ENCODE measurements around the gene COL4A6.
A peak's percentile ranks its signal among the peaks of the same experiment; 100 is the strongest.
"Not testable (repeated sequence)": the region's sequence is repeated elsewhere in the genome, so short reads cannot be mapped to it uniquely, and the experiment has no call there.

Gene COL4A6

GRCh38 chrX:108438110-108438623 is at the start of gene COL4A6:
Gene COL4A6 (minus strand): TSS chrX:108438422. CDS start chrX:108438196, 226 bp downstream.
- peak within 1 kb of the TSS; percentile 64 for H3K4me3 ChIP-seq (ENCODE audit: low read depth, low read length)
- no peak for DNase-seq (ENCODE audit: low read depth)

GRCh38 chrX:108485960-108486359 is 47.7 kb upstream of the COL4A6 start:
- no peak for DNase-seq (ENCODE audit: low read depth)
- H3K4me3 ChIP-seq (ENCODE audit: low read depth, low read length), result no peak overlapping the region

DNA sequence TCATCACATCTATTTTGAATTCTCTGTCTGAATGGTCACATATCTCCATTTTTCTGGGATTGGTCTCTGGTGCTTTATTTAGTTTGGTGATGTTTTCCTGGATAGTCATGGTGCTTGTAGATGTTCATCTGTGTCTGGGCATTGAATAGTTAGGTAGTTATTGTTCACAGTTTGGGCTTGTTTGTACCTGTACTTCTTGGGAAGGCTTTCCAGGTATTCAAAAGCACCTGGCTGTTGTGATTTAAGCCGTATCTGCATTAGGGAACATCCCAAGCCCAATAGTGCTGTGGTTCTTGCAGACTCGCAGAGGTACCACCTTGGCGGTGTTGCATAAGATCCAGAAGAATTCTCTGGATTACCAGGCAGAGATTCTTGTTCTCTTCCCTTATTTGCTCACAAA is 46.0 kb upstream of the COL4A6 start:
- DNase-seq (ENCODE audit: low read depth), result no peak
- no peak overlapping the region for H3K4me3 ChIP-seq (ENCODE audit: low read depth, low read length)

DNA sequence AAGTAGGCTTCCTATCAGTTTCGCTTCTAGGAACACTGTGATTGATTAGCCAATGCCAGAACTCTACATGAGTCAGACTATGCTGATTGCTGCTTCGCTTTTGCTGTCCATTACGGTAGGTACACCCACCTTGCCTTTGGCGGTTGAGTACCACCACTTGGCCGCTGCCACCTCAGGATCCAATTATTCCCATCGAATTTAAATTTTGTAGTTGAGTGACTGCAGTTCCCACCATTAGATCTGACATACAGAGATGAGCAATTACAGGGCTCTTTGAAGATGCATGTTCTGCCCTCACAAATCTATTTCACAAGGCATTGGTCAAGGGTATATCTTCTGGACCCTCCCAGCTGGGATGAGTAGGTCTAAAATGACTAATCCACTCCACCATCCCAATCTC is 43.3 kb upstream of the COL4A6 start:
- not testable (repeated sequence) for H3K4me3 ChIP-seq (ENCODE audit: low read depth, low read length); DNase-seq (ENCODE audit: low read depth)

DNA sequence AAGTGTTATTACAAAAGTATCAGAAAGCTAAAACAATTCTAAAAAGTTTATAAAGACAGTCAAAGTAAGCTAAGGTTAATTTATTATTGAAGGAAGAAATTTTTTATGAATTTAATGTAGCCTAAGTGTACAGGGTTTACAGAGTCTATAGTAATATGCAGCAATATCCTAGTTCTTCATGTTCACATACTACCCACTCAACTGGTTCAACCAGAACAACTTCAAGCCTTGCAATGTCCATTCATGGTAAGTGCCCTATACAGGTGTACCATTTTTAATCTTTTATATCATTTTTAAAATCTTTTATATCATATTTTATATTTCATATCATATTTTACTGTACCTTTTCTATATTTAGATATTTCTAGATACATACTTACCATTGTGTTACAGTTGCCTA is 35.8 kb upstream of the COL4A6 start:
- no peak overlapping the region for H3K4me3 ChIP-seq (ENCODE audit: low read depth, low read length)
- DNase-seq (ENCODE audit: low read depth), result no peak

GRCh38 chrX:108468486-108468885 is 30.3 kb upstream of the COL4A6 start:
- DNase-seq (ENCODE audit: low read depth), result no peak
- H3K4me3 ChIP-seq (ENCODE audit: low read depth, low read length), result no peak overlapping the region

DNA sequence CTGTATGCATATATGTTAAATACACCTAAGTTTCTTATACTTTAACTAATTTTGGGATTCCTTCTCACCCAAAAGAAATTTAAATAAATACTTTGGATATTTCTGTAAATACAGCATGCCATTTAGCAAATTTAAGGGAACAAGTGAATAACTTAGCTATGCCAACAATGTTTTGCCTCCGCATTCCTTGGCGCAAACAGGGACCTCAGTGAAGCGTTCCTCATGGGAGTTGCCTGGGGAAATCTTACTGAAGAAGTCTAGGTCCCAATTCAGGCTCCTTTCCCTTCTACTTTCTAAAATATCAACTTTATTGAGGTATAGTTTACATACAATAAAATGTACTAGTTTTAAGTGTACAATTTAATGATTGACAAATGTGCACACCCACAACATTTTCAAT is 26.4 kb upstream of the COL4A6 start:
- no peak overlapping the region for H3K4me3 ChIP-seq (ENCODE audit: low read depth, low read length)
- no peak for DNase-seq (ENCODE audit: low read depth)

- no peak for DNase-seq (ENCODE audit: low read depth)
- H3K4me3 ChIP-seq (ENCODE audit: low read depth, low read length), result no peak overlapping the region
Observed at GRCh38 chrX:108456971-108457477, 18.8 kb upstream of the COL4A6 start.

- no peak overlapping the region for H3K4me3 ChIP-seq (ENCODE audit: low read depth, low read length)
- DNase-seq (ENCODE audit: low read depth), result no peak
Observed at GRCh38 chrX:108453841-108454240, 15.6 kb upstream of the COL4A6 start.

DNA sequence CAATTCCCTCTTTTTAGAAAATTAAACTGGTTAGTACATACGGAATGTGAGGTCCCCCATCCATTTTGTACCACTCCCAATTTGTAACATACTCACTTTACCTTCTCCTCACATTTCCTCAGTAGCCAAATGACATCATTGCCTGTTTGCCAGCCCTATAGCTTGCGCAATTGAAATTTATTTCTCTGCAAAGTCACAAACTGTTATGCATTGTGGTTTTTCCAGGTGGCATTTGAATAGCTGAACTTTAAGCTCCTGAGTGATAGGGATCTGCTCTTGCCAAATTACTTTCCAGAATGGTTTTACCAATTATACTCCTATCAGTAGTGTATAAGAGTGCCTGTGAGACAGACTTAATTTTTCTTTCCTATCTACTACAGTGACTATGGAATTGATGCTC is 9.1 kb upstream of the COL4A6 start:
- no peak overlapping the region for H3K4me3 ChIP-seq (ENCODE audit: low read depth, low read length)
- DNase-seq (ENCODE audit: low read depth), result peak; percentile 20

DNA sequence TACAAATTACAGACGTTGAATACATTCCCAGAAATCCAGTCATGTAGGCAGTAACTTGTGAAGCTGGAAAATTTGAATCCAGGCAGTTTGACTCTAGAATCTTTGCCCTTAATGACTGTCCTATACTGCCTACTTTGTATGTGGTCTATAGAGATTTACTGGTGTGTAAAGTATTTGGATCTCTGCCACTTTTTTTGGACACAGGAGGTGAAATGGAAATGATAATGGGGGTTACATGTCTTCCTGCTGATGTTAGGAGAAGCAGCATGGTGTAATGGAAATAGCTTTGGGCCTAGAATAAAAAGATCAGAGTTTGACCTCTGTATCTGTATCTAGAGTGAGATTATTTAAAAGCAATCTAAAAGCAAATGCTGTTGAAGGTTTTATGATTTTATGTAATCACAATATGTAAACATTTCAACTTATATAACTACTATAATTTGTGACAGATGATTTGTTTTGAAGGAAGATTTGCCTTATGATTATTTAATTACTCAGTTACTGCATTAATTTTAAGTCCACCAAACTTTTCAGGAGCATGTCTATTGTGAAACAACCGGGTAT is 4.8 kb upstream of the COL4A6 start:
- no peak overlapping the region for H3K4me3 ChIP-seq (ENCODE audit: low read depth, low read length)
- no peak for DNase-seq (ENCODE audit: low read depth)

DNA sequence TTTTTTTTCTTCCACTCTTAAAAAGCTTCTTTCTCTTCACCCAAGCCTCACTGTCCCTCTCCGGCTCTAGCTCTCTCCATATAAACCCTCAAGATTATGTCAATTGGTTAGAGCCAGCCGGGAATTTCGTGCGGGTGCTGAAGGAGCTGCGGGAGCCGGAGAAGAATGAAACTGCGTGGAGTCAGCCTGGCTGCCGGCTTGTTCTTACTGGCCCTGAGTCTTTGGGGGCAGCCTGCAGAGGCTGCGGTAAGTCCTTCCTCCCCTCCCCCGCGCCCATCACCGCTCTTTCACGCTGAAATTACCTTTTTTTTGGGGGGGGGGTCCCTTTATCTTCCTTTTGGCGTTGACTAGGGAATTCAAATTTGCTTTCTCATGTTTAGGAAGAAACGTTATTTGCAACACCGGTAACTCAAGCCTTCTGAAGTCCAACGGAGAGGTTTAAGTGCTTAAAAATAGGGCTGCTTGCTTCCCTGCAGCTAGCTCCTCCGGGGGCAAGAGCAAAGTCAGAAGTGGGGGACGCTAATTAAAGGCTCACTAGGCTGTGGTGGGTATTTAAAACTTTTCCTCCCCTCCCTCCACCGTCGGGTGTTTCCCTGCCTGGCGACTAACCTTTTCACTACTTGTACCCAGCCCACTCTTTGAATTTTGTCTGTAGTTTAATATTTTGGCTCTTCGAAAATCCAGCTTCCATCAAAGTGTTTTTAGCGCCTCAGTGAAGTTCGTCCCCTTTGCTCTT is 1.9 kb upstream of the COL4A6 start:
- peak overlapping the region; percentile 64 for H3K4me3 ChIP-seq (ENCODE audit: low read depth, low read length)
- DNase-seq (ENCODE audit: low read depth), result no peak

DNA sequence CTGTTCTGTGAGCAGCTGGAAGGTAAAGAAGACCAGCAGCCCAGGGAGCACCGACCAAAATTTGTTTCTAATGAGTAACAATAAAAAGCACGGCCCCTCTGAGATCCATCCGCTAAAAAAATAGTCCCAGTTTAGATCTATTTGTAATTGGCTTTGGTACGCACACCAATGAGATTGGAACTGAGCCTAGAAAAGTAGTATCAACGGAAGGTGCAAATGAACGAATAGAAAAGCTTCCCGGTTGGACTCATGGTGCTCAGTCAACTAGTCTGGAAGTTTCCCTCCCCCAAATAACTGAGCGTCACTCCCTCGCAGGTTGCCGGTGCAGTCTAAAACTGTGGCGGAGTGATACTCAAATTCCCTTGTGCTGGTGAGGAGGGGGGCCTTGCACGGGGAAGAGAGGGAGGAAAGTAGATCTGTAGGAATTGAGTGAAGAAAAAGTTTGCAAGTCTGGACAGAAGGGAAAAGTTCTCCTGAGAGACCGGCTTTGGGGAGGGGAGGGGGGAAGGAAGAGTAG is 1.3 kb upstream of the COL4A6 start, which contains the start of gene COL4A5:
TSS of gene COL4A5 (plus strand) at position 413 of the 517 bp plus-strand sequence. CDS start 288 bp downstream, outside the sequence.
- DNase-seq (ENCODE audit: low read depth), result peak; percentile 64

GRCh38 chrX:108437349-108438109 is 693 bp downstream of the COL4A6 start:
- H3K4me3 ChIP-seq (ENCODE audit: low read depth, low read length), result peak overlapping the region; percentile 38
- no peak for DNase-seq (ENCODE audit: low read depth)

More for the DNA sequence above, 1.3 kb upstream of the COL4A6 start, which contains the start of gene COL4A5:
- peak within 1 kb of the TSS; percentile 64 for H3K4me3 ChIP-seq (ENCODE audit: low read depth, low read length)

DNA sequence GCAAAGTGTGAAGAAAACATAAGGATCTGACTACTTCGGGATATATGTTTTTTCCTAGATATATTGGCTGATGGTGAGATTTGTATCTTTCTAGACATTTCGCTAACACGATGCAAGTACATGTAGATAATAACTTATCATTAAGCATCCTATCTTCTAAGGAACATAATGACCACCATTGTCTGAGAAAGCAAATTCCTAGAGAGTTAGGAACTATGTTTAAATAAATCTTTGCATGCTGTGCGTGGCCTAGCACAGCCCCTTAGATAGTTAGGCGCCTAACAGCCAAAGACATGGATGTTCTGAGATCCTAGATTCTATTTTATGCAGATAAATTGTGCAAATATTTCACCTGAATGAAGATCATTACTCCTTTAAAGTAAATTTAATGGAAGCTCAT is 3.0 kb downstream of the COL4A6 start:
- DNase-seq (ENCODE audit: low read depth), result no peak
- H3K4me3 ChIP-seq (ENCODE audit: low read depth, low read length), result no peak overlapping the region

- DNase-seq (ENCODE audit: low read depth), result no peak
Observed at GRCh38 chrX:108426262-108426661, 12.0 kb downstream of the COL4A6 start.

GRCh38 chrX:108420481-108420880 is 17.7 kb downstream of the COL4A6 start:
- DNase-seq (ENCODE audit: low read depth), result no peak
- no peak overlapping the region for H3K4me3 ChIP-seq (ENCODE audit: low read depth, low read length)

More at GRCh38 chrX:108426262-108426661, 12.0 kb downstream of the COL4A6 start:
- no peak overlapping the region for H3K4me3 ChIP-seq (ENCODE audit: low read depth, low read length)

DNA sequence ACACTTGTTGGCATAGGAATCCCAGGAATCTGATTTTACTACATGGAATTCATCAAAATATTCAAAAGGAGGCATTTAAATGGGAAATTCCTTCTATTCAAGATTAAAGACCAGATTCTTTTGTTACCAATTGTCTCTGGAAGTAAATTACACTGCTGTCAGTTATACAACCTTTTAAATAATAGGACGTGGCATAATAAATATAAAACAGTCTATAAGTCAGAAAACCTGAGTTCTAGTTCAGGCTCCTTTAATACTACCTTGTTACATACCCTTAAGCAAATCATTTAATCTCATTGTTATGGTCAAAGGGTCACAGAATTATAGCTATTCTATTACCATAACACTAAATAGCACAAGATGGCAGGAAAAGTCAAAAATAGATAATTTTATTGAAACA is 18.8 kb downstream of the COL4A6 start:
- no peak for DNase-seq (ENCODE audit: low read depth)

DNA sequence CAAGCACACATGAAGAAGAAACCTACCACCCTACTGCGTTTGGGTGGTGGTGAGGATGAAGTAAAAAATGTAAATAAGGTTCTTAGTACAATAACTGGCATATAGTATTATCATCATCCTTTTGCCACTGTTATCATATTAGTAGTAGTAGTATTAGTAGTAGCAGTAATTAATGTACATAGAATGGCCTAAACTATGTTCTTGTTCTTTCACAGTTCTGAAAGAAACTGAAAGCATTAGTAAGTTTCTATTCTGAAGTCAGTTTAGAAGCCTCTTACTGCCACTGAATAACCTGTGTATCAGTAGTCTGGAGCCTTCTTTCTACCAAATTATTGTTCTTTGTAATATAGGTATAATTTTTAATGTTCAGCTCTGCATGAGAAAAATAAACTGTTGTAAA is 21.0 kb downstream of the COL4A6 start:
- no peak for DNase-seq (ENCODE audit: low read depth)

More for the DNA sequence above, 18.8 kb downstream of the COL4A6 start:
- H3K4me3 ChIP-seq (ENCODE audit: low read depth, low read length), result no peak overlapping the region

DNA sequence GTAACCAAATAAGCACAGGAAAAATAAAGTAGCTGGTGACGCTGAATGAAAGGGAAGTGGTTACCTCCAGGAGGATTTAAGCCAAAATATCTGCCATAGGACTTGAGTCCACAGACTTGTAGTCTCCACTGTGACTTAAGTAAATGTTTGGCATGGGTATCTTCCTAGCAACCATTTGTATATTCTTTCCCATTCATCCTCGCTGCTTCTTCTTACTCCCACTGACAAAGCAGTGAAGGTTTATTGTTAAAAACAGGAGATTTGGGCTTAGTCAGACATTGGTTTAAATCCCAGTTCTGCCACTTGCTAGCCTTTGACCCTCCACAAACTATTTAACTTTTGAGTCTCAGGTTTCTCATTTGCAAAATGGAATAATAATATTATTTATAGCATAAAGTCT is 22.3 kb downstream of the COL4A6 start:
- DNase-seq (ENCODE audit: low read depth), result no peak
- no peak overlapping the region for H3K4me3 ChIP-seq (ENCODE audit: low read depth, low read length)

More for the DNA sequence above, 21.0 kb downstream of the COL4A6 start:
- no peak overlapping the region for H3K4me3 ChIP-seq (ENCODE audit: low read depth, low read length)

Measured in skeletal muscle cell (primary cell).